ENCODE data around the gene INSYN2A. TPM values are rescaled to one million over a fixed set of nuclear protein-coding genes. Genes with fewer than 3 reads are reported as not detected.

The INSYN2A gene
- total and polyA plus RNA-seq, 10 of the 15 experiments (the other 5 are each of a cell fraction or from before 2014, with no cell fraction given), result not detected

DNA sequence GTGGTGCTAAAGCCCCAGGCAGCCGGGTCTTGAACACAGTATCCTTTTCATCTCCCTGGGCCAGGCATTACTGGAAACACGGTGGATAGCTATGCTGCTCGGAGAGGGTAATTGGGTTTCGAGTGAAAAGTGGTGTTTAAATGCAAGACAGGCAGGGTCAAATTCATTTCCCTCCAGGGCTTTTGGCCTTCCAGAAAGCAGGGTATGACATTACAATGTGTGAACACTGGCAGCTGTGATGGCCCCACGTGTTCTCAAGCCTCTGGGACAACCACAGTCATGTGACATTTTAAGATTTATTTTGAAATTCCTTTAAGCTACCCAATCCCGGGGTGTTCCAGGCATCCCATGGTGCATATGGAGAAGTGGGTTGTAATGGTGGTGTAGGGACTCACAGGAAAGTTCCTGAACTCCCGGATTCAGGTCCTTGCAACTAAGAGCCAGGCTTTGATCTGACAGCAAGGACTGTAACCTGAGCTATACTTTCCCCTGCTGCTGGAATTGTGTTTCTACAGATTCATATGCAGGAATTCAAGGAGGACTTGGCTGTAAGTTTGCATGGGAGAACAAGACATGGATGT lies 46.8 kb downstream of the INSYN2A start (continued):
- TF ChIP-seq, protein P1, sequence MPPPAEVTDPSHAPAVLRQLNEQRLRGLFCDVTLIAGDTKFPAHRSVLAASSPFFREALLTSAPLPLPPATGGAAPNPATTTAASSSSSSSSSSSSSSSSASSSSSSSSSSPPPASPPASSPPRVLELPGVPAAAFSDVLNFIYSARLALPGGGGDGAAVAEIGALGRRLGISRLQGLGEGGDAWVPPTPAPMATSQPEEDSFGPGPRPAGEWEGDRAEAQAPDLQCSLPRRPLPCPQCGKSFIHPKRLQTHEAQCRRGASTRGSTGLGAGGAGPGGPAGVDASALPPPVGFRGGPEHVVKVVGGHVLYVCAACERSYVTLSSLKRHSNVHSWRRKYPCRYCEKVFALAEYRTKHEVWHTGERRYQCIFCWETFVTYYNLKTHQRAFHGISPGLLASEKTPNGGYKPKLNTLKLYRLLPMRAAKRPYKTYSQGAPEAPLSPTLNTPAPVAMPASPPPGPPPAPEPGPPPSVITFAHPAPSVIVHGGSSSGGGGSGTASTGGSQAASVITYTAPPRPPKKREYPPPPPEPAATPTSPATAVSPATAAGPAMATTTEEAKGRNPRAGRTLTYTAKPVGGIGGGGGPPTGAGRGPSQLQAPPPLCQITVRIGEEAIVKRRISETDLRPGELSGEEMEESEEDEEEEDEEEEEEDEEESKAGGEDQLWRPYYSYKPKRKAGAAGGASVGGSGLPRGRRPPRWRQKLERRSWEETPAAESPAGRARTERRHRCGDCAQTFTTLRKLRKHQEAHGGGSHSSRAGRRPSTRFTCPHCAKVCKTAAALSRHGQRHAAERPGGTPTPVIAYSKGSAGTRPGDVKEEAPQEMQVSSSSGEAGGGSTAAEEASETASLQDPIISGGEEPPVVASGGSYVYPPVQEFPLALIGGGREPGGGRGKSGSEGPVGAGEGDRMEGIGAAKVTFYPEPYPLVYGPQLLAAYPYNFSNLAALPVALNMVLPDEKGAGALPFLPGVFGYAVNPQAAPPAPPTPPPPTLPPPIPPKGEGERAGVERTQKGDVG (CRISPR knock-in tag; IDR thresholded peaks at IDR 0.05), result no peak
- TF ChIP-seq SKIL (IDR thresholded peaks at IDR 0.05; ENCODE audit: low read depth, poor library complexity, severe bottlenecking) (no peak), SMC3 (IDR thresholded peaks at IDR 0.05; ENCODE audit: borderline replicate concordance, low read length) (no peak), FOXM1 (IDR thresholded peaks at IDR 0.05; ENCODE audit: low read depth, low read length) (no peak), KAT2A (conservative IDR thresholded peaks at IDR 0.05; ENCODE audit: control insufficient read depth, low read depth, low read length) (no peak), NFXL1 (IDR thresholded peaks at IDR 0.05; ENCODE audit: borderline replicate concordance) (no peak), ASH2L (IDR thresholded peaks at IDR 0.05; ENCODE audit: borderline replicate concordance, low read depth) (no peak), CBX3 (IDR thresholded peaks at IDR 0.05; ENCODE audit: borderline replicate concordance, low read depth) (no peak), SREBF2 (IDR thresholded peaks at IDR 0.05; ENCODE audit: low read length) (no peak), RUNX3 (IDR thresholded peaks at IDR 0.05; ENCODE audit: low read length) (no peak), CHD4 (IDR thresholded peaks at IDR 0.05) (no peak), MTA3 (IDR thresholded peaks at IDR 0.05; ENCODE audit: borderline replicate concordance, low read length) (no peak), CEBPB (IDR thresholded peaks at IDR 0.05; ENCODE audit: borderline replicate concordance in 1 of 2, low read depth in 2 of 2, low read length in 2 of 2) (no peak)
- TF ChIP-seq, protein P2, sequence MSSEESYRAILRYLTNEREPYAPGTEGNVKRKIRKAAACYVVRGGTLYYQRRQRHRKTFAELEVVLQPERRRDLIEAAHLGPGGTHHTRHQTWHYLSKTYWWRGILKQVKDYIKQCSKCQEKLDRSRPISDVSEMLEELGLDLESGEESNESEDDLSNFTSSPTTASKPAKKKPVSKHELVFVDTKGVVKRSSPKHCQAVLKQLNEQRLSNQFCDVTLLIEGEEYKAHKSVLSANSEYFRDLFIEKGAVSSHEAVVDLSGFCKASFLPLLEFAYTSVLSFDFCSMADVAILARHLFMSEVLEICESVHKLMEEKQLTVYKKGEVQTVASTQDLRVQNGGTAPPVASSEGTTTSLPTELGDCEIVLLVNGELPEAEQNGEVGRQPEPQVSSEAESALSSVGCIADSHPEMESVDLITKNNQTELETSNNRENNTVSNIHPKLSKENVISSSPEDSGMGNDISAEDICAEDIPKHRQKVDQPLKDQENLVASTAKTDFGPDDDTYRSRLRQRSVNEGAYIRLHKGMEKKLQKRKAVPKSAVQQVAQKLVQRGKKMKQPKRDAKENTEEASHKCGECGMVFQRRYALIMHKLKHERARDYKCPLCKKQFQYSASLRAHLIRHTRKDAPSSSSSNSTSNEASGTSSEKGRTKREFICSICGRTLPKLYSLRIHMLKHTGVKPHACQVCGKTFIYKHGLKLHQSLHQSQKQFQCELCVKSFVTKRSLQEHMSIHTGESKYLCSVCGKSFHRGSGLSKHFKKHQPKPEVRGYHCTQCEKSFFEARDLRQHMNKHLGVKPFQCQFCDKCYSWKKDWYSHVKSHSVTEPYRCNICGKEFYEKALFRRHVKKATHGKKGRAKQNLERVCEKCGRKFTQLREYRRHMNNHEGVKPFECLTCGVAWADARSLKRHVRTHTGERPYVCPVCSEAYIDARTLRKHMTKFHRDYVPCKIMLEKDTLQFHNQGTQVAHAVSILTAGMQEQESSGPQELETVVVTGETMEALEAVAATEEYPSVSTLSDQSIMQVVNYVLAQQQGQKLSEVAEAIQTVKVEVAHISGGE (CRISPR knock-in tag; IDR thresholded peaks at IDR 0.05), result no peak

Measured in GM12878 (cell line).